Measurements from ENCODE around the gene ATXN7. TPM values are rescaled to one million over a fixed set of nuclear protein-coding genes. Genes with fewer than 3 reads are reported as not detected.

ATXN7 gene
- total and polyA plus RNA-seq, 2 of the 13 experiments (the other 11 are each of a cell fraction or from before 2014, with no cell fraction given), result 13.8 to 20.0 TPM

DNA sequence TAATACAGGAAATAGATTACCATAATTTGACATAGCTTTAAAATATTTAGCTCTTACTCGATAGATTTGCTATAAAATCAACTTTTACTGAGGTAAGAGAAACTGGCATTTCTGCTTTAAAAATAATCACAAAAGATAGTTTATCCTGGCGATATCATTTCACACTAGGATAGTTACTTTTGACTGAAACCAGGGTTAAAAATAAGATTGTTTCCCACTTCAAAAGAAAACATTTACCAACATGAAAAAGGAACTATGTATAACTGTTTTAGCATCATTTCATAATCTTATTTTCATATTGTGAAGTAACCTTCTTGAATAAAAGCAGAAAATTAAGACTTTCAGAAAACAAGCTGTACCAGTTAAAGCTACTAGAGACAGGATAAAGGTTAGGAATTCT, 144.3 kb downstream of the ATXN7 start (continued):
- TF ChIP-seq ARNT2 (CRISPR knock-in tag; IDR thresholded peaks at IDR 0.05; ENCODE audit: low read depth) (no peak), SOX5 (CRISPR knock-in tag; IDR thresholded peaks at IDR 0.05; ENCODE audit: borderline replicate concordance) (no peak), SMARCC2 (IDR thresholded peaks at IDR 0.05) (no peak), PAWR (CRISPR knock-in tag; IDR thresholded peaks at IDR 0.05; ENCODE audit: borderline replicate concordance) (no peak), MBD4 (IDR thresholded peaks at IDR 0.05; ENCODE audit: borderline replicate concordance, low read length) (no peak), FOXM1 (CRISPR knock-in tag; IDR thresholded peaks at IDR 0.05) (no peak), ZUFSP (CRISPR knock-in tag; IDR thresholded peaks at IDR 0.05; ENCODE audit: borderline replicate concordance) (no peak), ZNF713 (CRISPR knock-in tag; IDR thresholded peaks at IDR 0.05) (no peak), ZNF251 (CRISPR knock-in tag; IDR thresholded peaks at IDR 0.05) (no peak)
- TF ChIP-seq, protein P1, sequence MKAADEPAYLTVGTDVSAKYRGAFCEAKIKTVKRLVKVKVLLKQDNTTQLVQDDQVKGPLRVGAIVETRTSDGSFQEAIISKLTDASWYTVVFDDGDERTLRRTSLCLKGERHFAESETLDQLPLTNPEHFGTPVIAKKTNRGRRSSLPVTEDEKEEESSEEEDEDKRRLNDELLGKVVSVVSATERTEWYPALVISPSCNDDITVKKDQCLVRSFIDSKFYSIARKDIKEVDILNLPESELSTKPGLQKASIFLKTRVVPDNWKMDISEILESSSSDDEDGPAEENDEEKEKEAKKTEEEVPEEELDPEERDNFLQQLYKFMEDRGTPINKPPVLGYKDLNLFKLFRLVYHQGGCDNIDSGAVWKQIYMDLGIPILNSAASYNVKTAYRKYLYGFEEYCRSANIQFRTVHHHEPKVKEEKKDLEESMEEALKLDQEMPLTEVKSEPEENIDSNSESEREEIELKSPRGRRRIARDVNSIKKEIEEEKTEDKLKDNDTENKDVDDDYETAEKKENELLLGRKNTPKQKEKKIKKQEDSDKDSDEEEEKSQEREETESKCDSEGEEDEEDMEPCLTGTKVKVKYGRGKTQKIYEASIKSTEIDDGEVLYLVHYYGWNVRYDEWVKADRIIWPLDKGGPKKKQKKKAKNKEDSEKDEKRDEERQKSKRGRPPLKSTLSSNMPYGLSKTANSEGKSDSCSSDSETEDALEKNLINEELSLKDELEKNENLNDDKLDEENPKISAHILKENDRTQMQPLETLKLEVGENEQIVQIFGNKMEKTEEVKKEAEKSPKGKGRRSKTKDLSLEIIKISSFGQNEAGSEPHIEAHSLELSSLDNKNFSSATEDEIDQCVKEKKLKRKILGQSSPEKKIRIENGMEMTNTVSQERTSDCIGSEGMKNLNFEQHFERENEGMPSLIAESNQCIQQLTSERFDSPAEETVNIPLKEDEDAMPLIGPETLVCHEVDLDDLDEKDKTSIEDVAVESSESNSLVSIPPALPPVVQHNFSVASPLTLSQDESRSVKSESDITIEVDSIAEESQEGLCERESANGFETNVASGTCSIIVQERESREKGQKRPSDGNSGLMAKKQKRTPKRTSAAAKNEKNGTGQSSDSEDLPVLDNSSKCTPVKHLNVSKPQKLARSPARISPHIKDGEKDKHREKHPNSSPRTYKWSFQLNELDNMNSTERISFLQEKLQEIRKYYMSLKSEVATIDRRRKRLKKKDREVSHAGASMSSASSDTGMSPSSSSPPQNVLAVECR (CRISPR knock-in tag; IDR thresholded peaks at IDR 0.05; ENCODE audit: borderline replicate concordance), result no peak

All from HepG2 (cell line).